ENCODE data around the gene RNF186.
"Not testable (repeated sequence)": the region's sequence is repeated elsewhere in the genome, so short reads cannot be mapped to it uniquely, and the experiment has no call there.

The RNF186 gene

GRCh38 chr1:19849307-19849706 is 34.2 kb upstream of the RNF186 start:
- H3K9ac ChIP-seq (ENCODE audit: low read depth, low read length); H3K4me1 ChIP-seq (ENCODE audit: control insufficient read depth, insufficient read depth, low read length); H3K4me3 ChIP-seq (ENCODE audit: low read depth, low read length); H3K9me3 ChIP-seq (ENCODE audit: control insufficient read depth, insufficient read depth, low read length); H3K27ac ChIP-seq (ENCODE audit: low read depth, low read length); H3K27me3 ChIP-seq (ENCODE audit: control insufficient read depth, insufficient read depth, low read length); H3K36me3 ChIP-seq (ENCODE audit: control insufficient read depth, insufficient read depth, low read length): not testable (repeated sequence)

GRCh38 chr1:19847334-19847733 is 32.3 kb upstream of the RNF186 start:
- not testable (repeated sequence) for H3K4me1 ChIP-seq (ENCODE audit: control insufficient read depth, insufficient read depth, low read length); H3K27ac ChIP-seq (ENCODE audit: low read depth, low read length); H3K9me3 ChIP-seq (ENCODE audit: control insufficient read depth, insufficient read depth, low read length); H3K4me3 ChIP-seq (ENCODE audit: low read depth, low read length); H3K9ac ChIP-seq (ENCODE audit: low read depth, low read length); H3K27me3 ChIP-seq (ENCODE audit: control insufficient read depth, insufficient read depth, low read length); H3K36me3 ChIP-seq (ENCODE audit: control insufficient read depth, insufficient read depth, low read length)

GRCh38 chr1:19846338-19846737 is 31.3 kb upstream of the RNF186 start:
- no peaks in the 10 kb centered on the region for H3K4me1 ChIP-seq (ENCODE audit: control insufficient read depth, insufficient read depth, low read length)
- no peak overlapping the region for H3K9ac ChIP-seq (ENCODE audit: low read depth, low read length)
- H3K9me3 ChIP-seq (ENCODE audit: control insufficient read depth, insufficient read depth, low read length) = no peaks in the 10 kb centered on the region
- H3K27ac ChIP-seq (ENCODE audit: low read depth, low read length) = no peak overlapping the region
- H3K27me3 ChIP-seq (ENCODE audit: control insufficient read depth, insufficient read depth, low read length) = no peaks in the 10 kb centered on the region
- H3K4me3 ChIP-seq (ENCODE audit: low read depth, low read length) = no peak overlapping the region
- H3K36me3 ChIP-seq (ENCODE audit: control insufficient read depth, insufficient read depth, low read length) = no peaks in the 10 kb centered on the region

- H3K9me3 ChIP-seq (ENCODE audit: control insufficient read depth, insufficient read depth, low read length) = no peaks in the 10 kb centered on the region
- H3K27me3 ChIP-seq (ENCODE audit: control insufficient read depth, insufficient read depth, low read length) = no peaks in the 10 kb centered on the region
- H3K27ac ChIP-seq (ENCODE audit: low read depth, low read length) = no peak overlapping the region
- no peak overlapping the region for H3K9ac ChIP-seq (ENCODE audit: low read depth, low read length)
- no peaks in the 10 kb centered on the region for H3K36me3 ChIP-seq (ENCODE audit: control insufficient read depth, insufficient read depth, low read length)
- no peaks in the 10 kb centered on the region for H3K4me1 ChIP-seq (ENCODE audit: control insufficient read depth, insufficient read depth, low read length)
- H3K4me3 ChIP-seq (ENCODE audit: low read depth, low read length) = no peak overlapping the region
Measured at GRCh38 chr1:19845555-19845954, 30.5 kb upstream of the RNF186 start.

GRCh38 chr1:19844731-19845495 is 29.8 kb upstream of the RNF186 start:
- Histone ChIP-seq H3K36me3 (ENCODE audit: control insufficient read depth, insufficient read depth, low read length) (no peaks in the 10 kb centered on the region), H3K4me3 (ENCODE audit: low read depth, low read length) (no peak overlapping the region), H3K27me3 (ENCODE audit: control insufficient read depth, insufficient read depth, low read length) (no peaks in the 10 kb centered on the region), H3K9me3 (ENCODE audit: control insufficient read depth, insufficient read depth, low read length) (no peaks in the 10 kb centered on the region), H3K9ac (ENCODE audit: low read depth, low read length) (no peak overlapping the region), H3K27ac (ENCODE audit: low read depth, low read length) (no peak overlapping the region), H3K4me1 (ENCODE audit: control insufficient read depth, insufficient read depth, low read length) (no peaks in the 10 kb centered on the region)

- no peaks in the 10 kb centered on the region for H3K36me3 ChIP-seq (ENCODE audit: control insufficient read depth, insufficient read depth, low read length)
- no peaks in the 10 kb centered on the region for H3K4me1 ChIP-seq (ENCODE audit: control insufficient read depth, insufficient read depth, low read length)
- no peak overlapping the region for H3K4me3 ChIP-seq (ENCODE audit: low read depth, low read length)
- H3K9ac ChIP-seq (ENCODE audit: low read depth, low read length) = no peak overlapping the region
- no peaks in the 10 kb centered on the region for H3K9me3 ChIP-seq (ENCODE audit: control insufficient read depth, insufficient read depth, low read length)
- H3K27me3 ChIP-seq (ENCODE audit: control insufficient read depth, insufficient read depth, low read length) = no peaks in the 10 kb centered on the region
- no peak overlapping the region for H3K27ac ChIP-seq (ENCODE audit: low read depth, low read length)
Measured at GRCh38 chr1:19840228-19840627, 25.1 kb upstream of the RNF186 start.

GRCh38 chr1:19837866-19838265 is 22.8 kb upstream of the RNF186 start:
- no peak overlapping the region for H3K4me3 ChIP-seq (ENCODE audit: low read depth, low read length)
- H3K27ac ChIP-seq (ENCODE audit: low read depth, low read length) = no peak overlapping the region
- no peaks in the 10 kb centered on the region for H3K36me3 ChIP-seq (ENCODE audit: control insufficient read depth, insufficient read depth, low read length)
- no peak overlapping the region for H3K9ac ChIP-seq (ENCODE audit: low read depth, low read length)
- H3K9me3 ChIP-seq (ENCODE audit: control insufficient read depth, insufficient read depth, low read length) = no peaks in the 10 kb centered on the region
- H3K27me3 ChIP-seq (ENCODE audit: control insufficient read depth, insufficient read depth, low read length) = no peaks in the 10 kb centered on the region
- no peaks in the 10 kb centered on the region for H3K4me1 ChIP-seq (ENCODE audit: control insufficient read depth, insufficient read depth, low read length)

GRCh38 chr1:19835578-19835977 is 20.5 kb upstream of the RNF186 start:
- no peak overlapping the region for H3K27ac ChIP-seq (ENCODE audit: low read depth, low read length)
- H3K9me3 ChIP-seq (ENCODE audit: control insufficient read depth, insufficient read depth, low read length) = no peaks in the 10 kb centered on the region
- no peaks in the 10 kb centered on the region for H3K36me3 ChIP-seq (ENCODE audit: control insufficient read depth, insufficient read depth, low read length)
- H3K27me3 ChIP-seq (ENCODE audit: control insufficient read depth, insufficient read depth, low read length) = no peaks in the 10 kb centered on the region
- H3K4me1 ChIP-seq (ENCODE audit: control insufficient read depth, insufficient read depth, low read length) = no peaks in the 10 kb centered on the region
- H3K9ac ChIP-seq (ENCODE audit: low read depth, low read length) = no peak overlapping the region
- no peak overlapping the region for H3K4me3 ChIP-seq (ENCODE audit: low read depth, low read length)

- H3K27me3 ChIP-seq (ENCODE audit: control insufficient read depth, insufficient read depth, low read length) = no peaks in the 10 kb centered on the region
- H3K27ac ChIP-seq (ENCODE audit: low read depth, low read length) = no peak overlapping the region
- no peak overlapping the region for H3K4me3 ChIP-seq (ENCODE audit: low read depth, low read length)
- no peak overlapping the region for H3K9ac ChIP-seq (ENCODE audit: low read depth, low read length)
- H3K36me3 ChIP-seq (ENCODE audit: control insufficient read depth, insufficient read depth, low read length) = no peaks in the 10 kb centered on the region
- H3K4me1 ChIP-seq (ENCODE audit: control insufficient read depth, insufficient read depth, low read length) = no peaks in the 10 kb centered on the region
- no peaks in the 10 kb centered on the region for H3K9me3 ChIP-seq (ENCODE audit: control insufficient read depth, insufficient read depth, low read length)
Measured at GRCh38 chr1:19831441-19831840, 16.4 kb upstream of the RNF186 start.

- H3K27ac ChIP-seq (ENCODE audit: low read depth, low read length) = no peak overlapping the region
- no peaks in the 10 kb centered on the region for H3K27me3 ChIP-seq (ENCODE audit: control insufficient read depth, insufficient read depth, low read length)
- no peaks in the 10 kb centered on the region for H3K4me1 ChIP-seq (ENCODE audit: control insufficient read depth, insufficient read depth, low read length)
- no peaks in the 10 kb centered on the region for H3K36me3 ChIP-seq (ENCODE audit: control insufficient read depth, insufficient read depth, low read length)
- no peak overlapping the region for H3K9ac ChIP-seq (ENCODE audit: low read depth, low read length)
- H3K4me3 ChIP-seq (ENCODE audit: low read depth, low read length) = no peak overlapping the region
- no peaks in the 10 kb centered on the region for H3K9me3 ChIP-seq (ENCODE audit: control insufficient read depth, insufficient read depth, low read length)
Measured at GRCh38 chr1:19828546-19828945, 13.5 kb upstream of the RNF186 start.

GRCh38 chr1:19825298-19825697 is 10.2 kb upstream of the RNF186 start:
- H3K36me3 ChIP-seq (ENCODE audit: control insufficient read depth, insufficient read depth, low read length) = no peaks in the 10 kb centered on the region

More at GRCh38 chr1:19825298-19825697, 10.2 kb upstream of the RNF186 start:
- Histone ChIP-seq H3K27me3 (ENCODE audit: control insufficient read depth, insufficient read depth, low read length) (no peaks in the 10 kb centered on the region), H3K9me3 (ENCODE audit: control insufficient read depth, insufficient read depth, low read length) (no peaks in the 10 kb centered on the region), H3K4me3 (ENCODE audit: low read depth, low read length) (no peak overlapping the region), H3K27ac (ENCODE audit: low read depth, low read length) (no peak overlapping the region), H3K9ac (ENCODE audit: low read depth, low read length) (no peak overlapping the region), H3K4me1 (ENCODE audit: control insufficient read depth, insufficient read depth, low read length) (no peaks in the 10 kb centered on the region)
